ENCODE results near the gene SRPRB.

Gene SRPRB

DNA sequence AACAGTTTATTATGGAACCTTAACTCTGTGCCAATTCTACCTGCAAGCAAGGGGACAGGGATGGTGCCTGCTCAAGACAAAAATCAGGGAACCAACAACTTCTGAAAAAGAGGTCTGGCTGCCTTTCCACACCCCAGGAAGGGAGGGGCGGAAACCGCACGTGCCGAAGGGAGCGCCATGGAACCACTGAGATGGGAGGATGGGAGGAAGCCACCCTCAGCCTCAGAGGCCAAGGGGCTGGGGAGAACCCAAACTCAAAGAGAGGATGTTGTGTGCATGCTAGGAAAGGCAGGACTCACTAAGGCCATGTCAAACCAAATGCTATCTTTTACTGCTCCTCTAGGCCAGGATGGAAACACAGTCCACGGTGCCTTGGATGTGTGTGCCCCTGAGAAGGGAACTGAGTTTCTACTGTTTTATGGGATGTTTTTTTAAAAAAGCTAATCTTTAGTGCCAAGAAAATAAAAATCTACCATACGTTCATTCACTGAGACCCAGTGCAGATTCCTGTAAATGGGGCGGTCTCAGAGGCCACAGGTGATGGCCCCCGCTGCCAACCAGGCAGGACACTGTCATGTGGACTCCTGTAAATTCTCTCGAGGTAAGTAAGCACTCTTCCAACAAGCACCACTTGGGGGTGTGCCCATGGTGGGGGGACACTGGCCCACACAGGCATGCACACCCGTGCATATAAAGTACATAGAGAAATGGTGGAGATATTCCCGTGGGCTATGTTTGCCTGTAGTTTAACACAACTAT lies 20.5 kb downstream of the SRPRB start:
- no peak for DNase-seq (ENCODE audit: low read depth)

DNA sequence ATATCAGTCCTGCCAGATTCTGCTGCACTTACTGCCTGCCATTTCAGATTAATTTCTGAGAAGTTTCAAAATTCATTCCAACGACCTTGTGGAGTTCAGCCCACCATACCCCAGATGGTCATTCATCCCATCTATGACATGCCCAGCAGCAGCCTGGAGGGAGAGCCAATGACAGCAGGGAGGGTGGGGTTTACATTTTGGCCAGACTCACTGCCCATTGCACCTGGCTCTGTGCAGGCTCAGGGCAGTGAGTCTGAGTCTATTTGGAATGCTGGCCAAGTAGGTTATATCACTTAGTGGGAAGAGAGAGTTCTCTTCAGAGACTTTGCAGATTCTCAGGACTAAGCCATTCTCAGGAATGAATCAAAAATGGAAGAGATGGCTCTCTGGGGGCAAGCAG lies 21.5 kb downstream of the SRPRB start:
- DNase-seq (ENCODE audit: low read depth) = no peak

DNA sequence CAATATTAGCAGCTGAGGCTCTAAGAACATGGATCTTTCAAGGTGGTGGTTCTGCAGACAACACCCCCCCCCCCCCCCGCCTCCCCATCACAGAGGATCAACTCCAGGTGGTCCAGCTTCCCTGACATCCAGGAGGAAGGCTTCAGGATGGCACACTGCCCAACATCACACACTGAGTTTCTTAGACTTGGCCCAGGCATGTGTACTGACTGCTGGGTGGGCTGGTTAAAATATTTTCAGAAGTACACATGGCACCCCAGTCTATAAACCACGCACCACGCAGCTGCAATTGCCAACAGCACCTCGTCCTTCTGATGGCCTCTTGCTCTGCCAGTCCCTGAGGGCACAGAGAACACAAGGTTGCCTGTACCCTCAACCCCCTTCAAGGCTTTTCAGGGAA lies 22.1 kb downstream of the SRPRB start:
- DNase-seq (ENCODE audit: low read depth) = no peak

DNA sequence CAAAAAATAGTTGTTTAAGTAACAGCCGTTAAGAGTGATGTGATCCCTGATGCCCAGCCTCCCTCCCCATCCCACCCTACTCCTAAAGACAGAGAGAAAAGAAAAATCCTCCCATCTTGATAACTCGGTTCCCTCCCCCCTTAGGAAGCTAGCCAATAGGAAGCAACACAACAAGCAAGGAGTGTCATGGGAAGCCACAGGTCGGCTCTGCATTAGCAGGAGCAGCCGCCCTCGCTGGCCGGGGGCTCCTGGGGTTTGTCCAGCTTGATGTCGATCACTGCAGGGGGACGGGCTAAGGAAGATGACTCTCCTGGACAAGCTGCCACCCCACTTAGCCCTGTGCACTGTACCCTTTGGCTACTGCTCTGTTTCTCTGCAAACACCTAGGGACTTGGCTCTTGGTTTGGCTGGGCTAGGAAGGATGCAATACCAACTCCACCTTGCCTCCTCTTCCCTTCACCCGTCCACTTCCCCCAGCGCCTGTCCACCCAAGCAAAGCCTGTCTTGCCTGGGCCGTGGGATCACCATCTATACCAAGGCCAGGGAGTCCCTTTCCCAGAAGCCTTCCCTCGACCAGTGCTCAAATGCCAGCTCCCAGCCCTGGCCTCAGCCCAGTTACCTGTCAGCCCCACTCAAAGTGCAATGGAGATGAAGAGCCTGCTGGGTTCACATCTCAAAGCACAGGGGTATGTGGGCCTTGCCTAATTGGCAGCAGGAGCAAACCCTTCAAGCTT lies 23.1 kb downstream of the SRPRB start:
- DNase-seq (ENCODE audit: low read depth) = no peak

DNA sequence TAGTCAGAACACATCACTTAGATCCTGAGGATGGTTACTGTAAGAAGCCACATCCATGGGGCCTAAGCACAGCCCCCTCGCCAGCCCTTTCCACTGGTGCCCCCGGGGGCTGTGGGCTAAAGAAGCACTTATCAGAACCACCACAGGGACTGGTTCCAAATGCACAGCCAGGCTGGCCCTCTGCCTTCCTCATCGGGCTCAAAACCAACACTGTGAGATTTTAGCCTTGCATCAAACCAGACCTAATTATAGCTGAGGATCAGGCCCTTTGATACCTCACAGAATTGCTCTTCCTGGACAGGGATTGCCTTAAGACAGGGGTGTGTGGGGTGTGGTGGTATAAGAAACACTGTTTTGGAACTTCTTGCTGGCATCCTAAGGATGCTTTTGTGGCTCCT lies 23.7 kb downstream of the SRPRB start:
- DNase-seq (ENCODE audit: low read depth) = no peak

DNA sequence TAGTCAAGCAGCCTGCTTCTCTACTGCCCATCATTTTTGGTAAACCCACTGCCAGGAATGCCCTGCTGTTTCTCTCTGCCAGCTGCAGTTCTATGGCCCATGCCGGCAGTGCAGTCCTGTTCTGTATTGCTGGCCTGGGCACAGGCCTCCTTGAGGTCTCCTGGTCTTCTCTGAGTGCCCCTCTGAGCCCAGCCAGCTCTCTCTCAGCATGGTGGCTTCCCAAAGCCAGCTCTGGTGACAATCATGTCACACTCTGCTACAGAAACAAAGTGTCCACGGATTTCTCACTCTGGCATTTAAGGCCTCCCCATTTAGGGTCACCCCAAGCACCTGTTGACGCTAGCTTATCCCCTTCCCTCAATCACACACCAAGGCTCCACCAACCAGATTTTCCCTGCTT lies 24.5 kb downstream of the SRPRB start:
- no peak for DNase-seq (ENCODE audit: low read depth)

DNA sequence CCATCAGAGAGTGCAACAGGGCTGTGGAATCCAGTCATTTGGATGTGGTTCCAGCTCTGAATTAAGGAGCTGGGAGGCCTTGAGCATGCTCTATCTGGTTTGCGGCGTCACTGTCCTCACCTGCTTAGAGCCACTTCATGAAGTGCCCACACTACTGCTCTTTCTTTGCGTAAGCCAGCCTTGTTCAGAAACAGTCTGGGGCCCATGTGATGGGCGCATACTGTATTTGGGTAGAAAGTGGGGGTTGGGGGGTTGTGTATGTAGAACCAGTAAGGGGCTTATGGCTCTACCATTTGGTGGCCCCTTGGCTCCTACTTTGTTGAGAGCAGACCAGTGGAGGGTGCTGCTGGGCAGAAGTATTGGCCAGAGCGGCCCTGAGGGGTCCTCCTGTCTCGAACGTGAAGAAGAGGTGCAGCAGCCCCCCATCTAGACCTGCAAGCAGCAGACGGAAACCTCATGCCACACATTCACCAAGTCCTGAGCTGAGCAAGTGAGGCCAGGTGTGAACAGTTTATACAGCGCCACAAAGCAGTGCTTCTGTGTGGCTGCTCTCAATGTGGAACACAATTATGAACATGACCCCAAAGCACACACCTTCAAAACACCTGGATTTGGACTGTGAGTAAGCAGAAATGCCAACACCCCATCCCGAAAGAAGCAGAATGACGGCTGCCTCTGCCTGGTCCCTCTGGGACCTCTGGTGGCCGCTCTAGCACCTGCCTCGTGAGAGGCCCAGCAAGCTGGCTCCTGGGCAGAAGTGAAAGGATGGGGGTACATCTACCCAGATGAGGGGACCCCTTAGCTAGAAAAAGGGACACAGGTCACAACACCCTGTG lies 26.6 kb downstream of the SRPRB start:
- no peak for DNase-seq (ENCODE audit: low read depth)

DNA sequence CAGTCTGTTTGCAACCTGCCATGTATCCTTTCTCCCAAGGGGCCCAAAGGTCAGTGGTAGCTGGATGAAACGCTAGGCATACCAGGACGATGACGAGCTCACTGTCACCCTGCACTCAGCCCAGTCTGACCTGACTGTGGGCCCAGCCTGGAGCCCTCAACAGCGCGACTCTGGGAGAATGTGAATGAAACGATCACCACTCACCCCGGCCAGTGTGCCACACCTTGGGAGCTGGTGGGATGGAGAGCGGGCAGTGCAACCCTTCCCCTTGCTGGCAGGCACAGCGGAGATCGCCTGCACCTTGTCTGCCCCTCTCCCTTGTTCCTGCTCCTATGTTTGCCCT lies 27.2 kb downstream of the SRPRB start:
- no peak for DNase-seq (ENCODE audit: low read depth)

DNA sequence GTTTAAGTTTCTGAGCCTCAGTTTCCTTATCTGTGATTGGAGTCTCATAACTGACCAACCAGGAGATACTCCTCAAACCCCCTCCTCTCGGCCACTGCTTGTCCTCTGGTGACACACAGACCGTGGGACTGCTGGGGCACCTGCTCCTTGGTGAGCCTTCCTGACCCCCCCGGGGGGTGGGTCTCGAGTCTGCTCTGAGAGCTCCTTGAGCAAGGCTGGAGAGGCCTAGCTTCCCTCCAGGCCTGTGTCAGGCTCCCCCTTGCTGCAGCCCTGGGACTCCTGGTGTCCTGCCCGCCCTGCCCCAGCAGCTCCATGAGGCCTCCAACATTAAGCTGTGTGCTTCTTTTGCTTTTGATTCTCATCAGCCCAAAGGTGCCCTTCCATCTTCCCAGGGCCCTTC lies 27.7 kb downstream of the SRPRB start:
- DNase-seq (ENCODE audit: low read depth) = no peak

DNA sequence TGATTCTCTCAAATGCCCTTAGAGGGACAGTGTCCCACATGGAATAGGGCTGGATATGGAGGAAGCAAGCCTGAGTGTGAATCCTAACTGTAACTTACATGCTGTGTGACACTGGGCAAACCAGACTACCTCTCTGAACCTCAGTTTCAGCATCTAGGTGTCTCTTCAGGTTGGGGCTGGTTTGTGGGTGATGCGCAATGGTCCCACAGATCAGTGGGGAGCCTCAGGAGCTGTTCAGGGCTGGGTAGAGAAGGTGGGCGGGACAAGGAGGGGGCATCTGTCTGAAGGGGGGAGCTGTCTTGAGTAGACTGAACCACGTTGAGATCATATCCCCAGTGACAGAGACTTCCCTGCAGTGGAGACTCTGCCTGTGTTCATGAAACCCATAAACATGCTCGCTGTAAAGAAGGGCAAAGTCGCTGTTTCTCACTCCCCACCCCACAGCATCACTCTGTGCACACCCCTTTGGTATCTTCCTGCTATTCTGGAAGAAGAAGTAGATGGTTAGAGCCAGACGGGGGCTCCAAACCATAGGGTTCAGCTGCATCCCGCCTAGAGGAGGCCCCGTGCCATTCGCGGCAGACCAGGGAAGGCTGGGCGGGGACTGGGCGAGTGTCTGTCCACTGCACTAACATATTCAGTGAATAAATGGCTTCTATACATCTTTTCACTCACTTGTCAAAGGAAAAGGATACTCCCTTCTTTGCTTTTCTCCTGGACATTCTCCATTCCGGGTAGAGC lies 28.4 kb downstream of the SRPRB start:
- no peak for DNase-seq (ENCODE audit: low read depth)

DNA sequence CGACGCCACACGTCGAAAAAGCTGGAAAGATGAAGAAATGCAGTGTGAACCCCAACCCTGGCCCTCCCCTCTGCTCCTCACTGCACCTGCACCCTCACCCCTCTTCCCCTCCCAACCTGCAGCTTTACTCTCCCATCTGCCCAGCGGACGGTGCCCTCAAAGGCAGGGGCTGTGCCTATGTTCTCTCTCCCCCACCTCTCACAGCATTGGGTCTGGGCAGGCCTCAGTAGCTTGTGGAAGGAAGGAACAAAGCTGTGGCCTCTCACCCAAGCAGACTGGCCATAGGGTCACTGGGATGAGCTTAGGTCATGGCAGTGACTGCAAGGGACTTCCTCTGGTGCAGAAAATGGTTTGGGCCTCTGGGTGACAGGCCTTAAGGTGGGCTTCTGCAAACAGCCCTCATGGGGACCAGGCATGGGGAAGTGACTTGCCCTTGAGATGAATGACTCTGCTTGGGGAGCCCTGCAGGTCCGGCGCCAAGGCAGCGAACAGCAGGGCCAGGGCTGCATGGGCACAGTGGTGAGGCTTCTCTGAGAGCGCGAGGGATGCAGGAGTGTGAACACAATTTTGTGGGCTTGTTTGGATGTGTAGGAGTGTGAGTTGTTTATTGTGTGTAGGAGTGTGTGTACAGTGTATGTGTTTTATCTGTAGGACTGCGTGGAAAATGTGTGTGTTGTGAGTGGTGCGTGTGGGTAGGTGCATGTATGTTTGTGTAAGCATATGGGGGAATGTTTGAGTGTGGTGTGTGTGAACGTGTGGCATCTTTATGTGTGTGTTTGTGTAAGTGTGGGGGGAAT lies 29.2 kb downstream of the SRPRB start:
- DNase-seq (ENCODE audit: low read depth) = no peak

DNA sequence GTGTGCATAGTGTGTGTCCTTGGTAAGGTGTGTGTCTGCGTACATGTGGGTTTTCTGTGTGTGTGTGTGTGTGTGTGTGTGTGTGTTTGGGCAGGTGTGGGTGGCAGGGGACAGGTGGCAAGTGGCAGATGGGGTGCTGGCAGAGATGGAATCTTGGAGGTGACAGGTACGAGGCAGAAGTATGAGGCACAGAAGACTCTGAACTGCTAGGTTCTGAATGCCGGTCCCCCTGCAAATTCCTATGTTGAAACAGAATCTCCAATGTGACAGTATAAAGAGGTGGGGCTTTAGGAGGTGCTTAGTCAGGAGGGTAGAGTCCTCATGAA lies 29.8 kb downstream of the SRPRB start:
- no peak for DNase-seq (ENCODE audit: low read depth)

DNA sequence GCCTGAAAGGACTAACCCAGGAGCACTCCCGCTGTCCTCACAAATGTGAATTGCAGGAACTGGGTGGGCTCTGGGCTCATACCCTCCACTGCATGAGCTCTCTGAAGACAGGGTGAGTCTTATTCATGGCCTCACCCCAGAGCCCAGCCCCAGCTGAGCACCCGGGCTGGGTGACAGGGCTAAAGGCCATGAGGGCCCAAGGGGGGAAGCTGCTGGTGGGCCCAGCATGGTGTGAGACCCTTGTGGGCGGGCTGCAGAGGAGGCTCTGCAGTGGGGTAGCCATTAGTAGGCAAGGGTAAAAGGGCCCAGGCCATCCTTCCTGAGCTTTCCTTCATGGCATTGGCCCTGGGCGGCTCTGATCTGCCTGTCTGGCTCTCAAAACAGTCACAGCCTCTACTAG lies 30.3 kb downstream of the SRPRB start:
- no peak for DNase-seq (ENCODE audit: low read depth)

DNA sequence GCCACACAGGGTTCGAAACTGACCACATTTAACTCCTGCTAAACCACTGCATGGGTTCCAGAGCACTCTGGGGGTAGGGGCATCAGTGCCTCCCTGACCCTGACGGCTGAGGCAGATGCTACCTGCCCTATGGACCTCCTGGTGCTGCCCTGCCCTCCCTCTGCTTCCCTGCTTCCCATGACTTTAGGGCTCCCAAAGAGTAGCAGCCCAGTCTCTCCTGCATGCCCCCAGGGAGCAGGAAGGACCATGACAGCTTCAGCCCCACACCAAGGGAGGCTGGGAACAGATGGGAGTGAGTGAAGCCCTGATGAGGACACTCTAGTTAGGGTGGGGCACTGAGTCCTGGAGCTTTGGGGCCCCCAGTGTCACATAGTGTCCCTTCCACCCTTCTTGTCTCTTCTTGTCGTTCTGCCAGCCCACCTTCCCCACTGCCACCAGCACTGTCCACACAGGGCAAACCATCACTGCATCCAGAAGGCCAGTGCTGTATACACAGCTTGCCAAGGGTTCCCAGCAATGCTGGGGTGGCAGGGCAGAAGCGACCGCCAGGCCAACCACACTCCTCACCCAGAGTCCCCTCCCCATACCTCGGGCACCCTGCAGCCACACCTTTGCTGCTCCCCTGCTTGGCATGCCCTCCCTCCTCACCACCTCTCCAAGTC lies 31.0 kb downstream of the SRPRB start:
- no peak for DNase-seq (ENCODE audit: low read depth)

DNA sequence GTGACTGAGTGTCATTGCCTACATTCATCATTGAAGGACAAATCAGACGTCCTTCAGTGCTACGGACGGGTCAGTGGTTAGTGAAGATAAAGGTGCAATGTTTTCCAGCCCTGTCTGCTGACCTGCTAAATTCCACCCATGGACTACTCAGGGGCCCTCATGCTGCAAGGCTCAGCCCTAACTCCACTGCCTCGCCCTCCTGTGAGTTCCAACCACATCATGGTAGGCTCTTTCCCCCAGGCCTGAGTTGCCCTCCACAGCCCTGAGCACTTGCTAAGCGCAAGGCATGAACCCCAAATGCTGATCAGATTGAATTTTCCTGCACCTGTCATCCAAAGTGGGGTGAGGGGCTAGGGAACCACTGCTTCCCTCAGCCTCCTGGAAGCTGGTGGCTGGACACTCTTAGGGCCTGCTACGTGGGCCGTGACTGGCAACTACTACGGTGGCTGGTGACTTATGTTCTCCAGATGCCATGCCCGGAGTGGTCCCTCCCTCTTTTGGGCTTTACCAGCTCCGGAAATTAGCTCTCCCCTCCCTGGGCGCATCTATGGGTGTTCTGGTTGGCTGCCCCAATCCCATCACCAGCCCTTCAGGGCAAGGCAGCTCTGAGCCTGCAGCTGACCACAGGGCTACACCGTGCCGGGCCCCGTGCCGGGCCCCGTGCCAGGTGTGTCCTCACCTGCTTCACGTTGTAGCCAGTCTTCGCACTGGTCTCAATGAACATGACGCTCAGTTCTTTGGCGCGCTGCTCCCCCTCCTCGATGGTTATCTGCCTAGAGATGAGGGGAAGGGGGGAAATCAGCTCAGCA lies 32.1 kb downstream of the SRPRB start:
- no peak for DNase-seq (ENCODE audit: low read depth)

DNA sequence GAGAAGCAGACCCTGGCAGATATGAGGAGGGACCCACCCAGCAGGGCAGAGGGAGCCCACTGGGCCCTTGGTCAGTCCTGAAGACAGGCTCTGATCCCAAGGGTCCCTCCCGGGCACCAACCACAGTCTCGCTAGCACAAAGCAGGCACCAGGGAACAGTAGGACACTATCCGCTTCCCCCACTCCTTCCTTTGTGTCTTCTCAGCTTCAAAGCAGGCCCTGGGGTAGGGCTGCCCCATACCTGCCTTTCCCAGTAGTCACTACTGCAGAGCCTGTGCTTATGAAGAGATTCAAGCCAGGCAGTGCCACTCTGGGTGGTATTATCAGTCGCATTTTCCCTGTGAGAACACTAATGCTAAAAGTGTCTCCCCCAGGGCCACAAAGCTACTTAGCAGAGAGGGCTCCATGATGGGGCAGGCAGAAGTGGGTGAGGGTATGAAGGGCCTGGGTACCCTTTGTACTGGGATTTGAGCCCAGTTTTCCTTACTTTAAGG lies 32.7 kb downstream of the SRPRB start:
- no peak for DNase-seq (ENCODE audit: low read depth)

DNA sequence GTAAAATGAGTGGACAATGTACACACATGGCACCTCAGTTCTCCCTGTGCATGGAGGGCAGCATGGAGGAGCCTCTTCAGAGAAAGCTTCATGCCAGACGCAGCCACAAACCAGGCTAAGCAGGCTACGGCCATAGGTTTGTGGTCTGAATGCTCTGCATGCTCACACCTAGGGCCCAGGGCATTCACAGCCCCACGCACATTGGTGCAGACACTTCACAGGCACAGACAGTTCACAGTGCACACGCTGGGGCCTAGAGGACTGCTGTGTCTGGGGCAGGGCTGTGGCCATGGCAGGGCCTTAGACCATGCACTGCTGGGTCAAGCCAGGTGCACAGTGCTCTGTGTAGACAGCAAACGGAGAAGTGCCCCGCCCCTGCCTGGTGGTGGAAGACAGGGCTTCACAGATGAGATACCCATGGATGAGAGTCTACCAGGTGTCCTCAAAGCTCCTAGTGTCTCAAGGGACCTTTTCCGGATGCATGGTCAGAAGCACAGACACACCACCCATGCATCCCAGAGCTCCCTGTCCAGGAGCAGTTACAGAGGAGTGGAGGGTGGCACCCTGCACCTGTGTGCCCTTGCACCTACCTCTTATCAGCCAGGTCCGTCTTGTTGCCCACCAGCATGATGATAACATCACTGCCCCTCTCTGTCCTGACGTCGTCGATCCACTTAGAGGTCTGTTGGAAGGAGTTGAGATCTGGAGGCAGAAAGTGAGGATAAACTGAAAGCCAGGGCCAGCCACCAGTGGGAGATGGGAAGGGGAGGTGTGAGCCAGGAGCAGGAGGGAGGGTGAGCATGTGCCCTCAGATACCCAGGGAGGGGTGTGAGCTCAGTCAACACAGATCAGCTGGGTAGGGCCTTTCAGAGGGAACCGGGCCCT lies 33.5 kb downstream of the SRPRB start:
- no peak for DNase-seq (ENCODE audit: low read depth)

DNA sequence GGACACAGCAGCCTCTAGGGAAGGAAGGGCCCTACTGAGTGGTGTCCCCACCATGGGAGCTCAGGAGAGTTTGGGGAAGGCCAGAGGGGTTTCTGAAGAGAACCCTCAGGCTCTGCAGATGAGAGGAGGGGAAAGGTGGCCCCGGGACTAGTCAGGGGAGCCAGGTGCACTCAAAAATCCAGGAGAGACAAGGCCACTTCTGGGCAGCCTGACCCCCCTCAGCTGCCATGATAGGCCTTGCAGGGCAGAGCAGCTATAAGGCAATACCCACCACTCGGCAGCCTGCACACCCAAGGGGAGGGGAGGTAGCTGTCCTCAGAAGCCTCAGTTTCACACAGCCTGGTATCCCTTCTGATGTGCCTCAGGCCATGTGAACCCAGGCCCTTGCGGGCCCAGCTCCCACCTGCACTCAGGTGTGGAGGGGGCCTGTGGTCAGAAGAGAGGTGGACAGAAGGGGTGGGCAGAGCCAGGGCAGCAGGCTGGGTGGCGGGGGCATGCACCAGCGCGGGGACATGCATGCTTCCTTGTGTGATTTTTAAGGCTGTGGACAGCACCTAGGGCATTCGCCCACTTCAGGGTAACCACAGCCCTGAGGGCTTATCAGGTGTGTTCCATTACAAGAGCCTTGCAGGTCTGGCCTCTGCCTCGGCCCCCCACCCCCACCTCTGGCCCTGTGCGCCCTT lies 34.6 kb downstream of the SRPRB start:
- no peak for DNase-seq (ENCODE audit: low read depth)

All from T follicular helper cell (primary cell).